ENCODE results near the gene FYB1. TPM values are rescaled to one million over a fixed set of nuclear protein-coding genes. Genes with fewer than 3 reads are reported as not detected.

The FYB1 gene
- total and polyA plus RNA-seq, 9 donors, result 1.1 to 12.4 (median 3.6) TPM

DNA sequence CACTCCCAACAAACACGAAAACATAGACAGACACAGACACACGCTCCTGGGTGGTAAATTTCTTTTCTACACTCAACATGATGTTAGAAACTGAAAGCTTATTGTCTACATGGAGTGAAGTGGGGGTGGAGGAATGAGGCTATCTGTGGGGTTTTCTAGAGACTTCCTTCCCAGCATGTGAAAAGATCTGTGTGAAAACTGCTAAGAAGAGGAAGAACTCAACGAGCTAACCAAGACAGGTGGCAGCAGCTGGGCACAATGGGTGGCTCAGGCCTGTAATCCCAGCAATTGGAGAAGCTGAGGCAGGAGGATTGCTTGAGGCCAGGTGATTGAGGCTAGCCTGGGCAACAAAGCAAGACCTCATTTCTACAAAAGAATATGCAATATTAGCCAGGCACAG is 7.6 kb downstream of the FYB1 start:
- 63 to 69% (median 67%) methylated on average over 3 of the region's 3 CpGs for WGBS, 3 donors
- H3K27ac ChIP-seq, result no peak overlapping the region
- intact Hi-C loops (cut with DNase I), result loop anchor here in 1 of 4 donors (10.0 kb wide), 1 partner anchor 353 kb away; no protein-coding TSS in a partner anchor

DNA sequence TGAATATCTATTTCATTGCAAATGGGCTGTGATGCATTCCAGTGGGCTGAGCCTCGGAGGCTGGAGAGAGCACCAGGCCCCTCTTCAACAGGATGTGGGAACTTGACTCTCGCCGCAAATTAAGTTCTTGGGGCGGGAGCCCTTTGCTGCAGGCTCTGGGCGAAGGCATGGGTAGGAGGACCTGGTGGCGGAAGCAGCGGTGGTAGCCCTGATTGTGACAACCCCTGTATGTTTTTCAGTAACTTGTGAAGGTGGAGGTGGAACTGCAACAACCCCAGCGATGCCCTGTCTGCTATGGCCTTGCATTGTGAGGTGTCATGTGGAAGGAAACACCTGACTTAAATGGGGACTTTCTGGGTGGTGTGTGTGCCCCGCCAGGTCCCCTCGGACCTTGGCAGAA is 9.4 kb downstream of the FYB1 start:
- no peaks in the 10 kb centered on the region for H3K4me1 ChIP-seq (ENCODE audit: insufficient read depth)
- H3K4me3 ChIP-seq, result no peak overlapping the region
- H3K36me3 ChIP-seq, result no peaks in the 10 kb centered on the region
- 92 to 98% (median 93%) methylated on average over 10 of the region's 10 CpGs for WGBS, 3 donors
- no peak overlapping the region for H3K27ac ChIP-seq
- intact Hi-C loops (cut with DNase I), result loop anchor here in 1 of 4 donors (10.0 kb wide), 1 partner anchor 355 kb away; no protein-coding TSS in a partner anchor
- H3K9me3 ChIP-seq, result no peaks in the 10 kb centered on the region
- DNase-seq, result no peak
- TF ChIP-seq, protein P1, sequence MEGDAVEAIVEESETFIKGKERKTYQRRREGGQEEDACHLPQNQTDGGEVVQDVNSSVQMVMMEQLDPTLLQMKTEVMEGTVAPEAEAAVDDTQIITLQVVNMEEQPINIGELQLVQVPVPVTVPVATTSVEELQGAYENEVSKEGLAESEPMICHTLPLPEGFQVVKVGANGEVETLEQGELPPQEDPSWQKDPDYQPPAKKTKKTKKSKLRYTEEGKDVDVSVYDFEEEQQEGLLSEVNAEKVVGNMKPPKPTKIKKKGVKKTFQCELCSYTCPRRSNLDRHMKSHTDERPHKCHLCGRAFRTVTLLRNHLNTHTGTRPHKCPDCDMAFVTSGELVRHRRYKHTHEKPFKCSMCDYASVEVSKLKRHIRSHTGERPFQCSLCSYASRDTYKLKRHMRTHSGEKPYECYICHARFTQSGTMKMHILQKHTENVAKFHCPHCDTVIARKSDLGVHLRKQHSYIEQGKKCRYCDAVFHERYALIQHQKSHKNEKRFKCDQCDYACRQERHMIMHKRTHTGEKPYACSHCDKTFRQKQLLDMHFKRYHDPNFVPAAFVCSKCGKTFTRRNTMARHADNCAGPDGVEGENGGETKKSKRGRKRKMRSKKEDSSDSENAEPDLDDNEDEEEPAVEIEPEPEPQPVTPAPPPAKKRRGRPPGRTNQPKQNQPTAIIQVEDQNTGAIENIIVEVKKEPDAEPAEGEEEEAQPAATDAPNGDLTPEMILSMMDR (IDR thresholded peaks at IDR 0.05), result no peak
- TF ChIP-seq POLR2A (IDR thresholded peaks at IDR 0.05) (no peak), EP300 (IDR thresholded peaks at IDR 0.05) (no peak)
- H3K27me3 ChIP-seq, result no peaks in the 10 kb centered on the region

More for the DNA sequence above, 7.6 kb downstream of the FYB1 start:
- no peak for DNase-seq
- Histone ChIP-seq H3K4me3 (no peak overlapping the region), H3K4me1 (ENCODE audit: insufficient read depth) (no peaks in the 10 kb centered on the region), H3K9me3 (no peaks in the 10 kb centered on the region), H3K27me3 (no peaks in the 10 kb centered on the region), H3K36me3 (no peaks in the 10 kb centered on the region)
- TF ChIP-seq EP300 (IDR thresholded peaks at IDR 0.05), result no peak

DNA sequence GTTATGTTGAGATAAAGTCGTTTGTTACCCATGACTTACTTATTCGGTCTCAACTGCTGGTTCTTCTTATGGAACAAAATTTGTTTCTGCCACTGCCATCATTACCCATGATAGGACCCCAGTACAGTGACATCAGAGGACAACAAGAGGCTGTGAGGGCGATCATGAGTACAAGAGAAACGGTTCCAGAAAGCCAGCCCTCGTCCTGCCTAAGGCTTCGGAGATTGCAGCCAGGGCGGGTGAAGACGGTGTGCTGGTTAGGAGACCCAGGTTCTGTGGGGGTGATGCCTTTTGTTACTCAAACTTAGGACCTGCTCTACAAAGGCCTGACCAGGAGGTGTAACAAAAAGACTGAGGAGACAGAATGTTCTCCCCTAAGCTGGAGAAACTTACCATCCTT is 10.9 kb downstream of the FYB1 start:
- TF ChIP-seq, protein P1 (IDR thresholded peaks at IDR 0.05), result no peak
- TF ChIP-seq POLR2A (IDR thresholded peaks at IDR 0.05) (no peak), EP300 (IDR thresholded peaks at IDR 0.05) (no peak)
- Histone ChIP-seq H3K27me3 (no peaks in the 10 kb centered on the region), H3K9me3 (no peaks in the 10 kb centered on the region), H3K4me3 (no peak overlapping the region), H3K4me1 (ENCODE audit: insufficient read depth) (no peaks in the 10 kb centered on the region), H3K27ac (no peak overlapping the region), H3K36me3 (no peaks in the 10 kb centered on the region)
- intact Hi-C loops (cut with DNase I), result no loop called here
- 86 to 89% (median 88%) methylated on average over 8 of the region's 8 CpGs for WGBS, 3 donors
- no peak for DNase-seq

DNA sequence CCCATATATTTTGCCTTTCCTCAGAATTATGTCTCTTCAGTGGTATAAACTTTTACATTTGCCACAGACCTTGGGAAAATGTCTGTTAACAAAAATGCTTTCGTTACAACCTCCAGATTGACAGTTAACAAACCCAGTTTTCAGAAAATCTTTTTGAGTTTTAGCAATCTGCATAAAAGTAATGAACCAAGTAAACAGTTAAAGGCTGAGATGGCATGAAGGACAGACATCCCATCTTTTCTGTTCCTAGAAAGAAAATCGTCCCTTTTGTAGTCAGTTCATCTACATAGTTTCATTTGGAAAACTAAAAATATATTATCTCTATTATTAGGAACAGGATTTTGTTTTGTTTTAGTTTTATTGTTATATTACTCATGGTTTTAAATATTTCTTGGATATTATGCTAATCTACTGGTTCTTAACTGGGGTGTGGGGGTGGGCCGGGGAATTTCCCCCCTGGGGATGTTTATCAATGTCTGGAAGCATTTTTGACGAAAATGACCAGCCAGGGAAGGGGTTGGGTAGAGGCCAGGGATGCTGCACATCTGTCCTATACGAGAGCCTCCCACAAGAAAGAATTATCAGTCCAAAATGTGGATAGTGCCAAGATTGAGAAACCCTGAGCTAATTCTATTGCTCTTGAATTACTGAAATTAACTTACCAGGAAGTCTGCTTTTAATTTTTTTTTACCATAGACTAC is 11.9 kb downstream of the FYB1 start:
- no peak overlapping the region for H3K27ac ChIP-seq
- no peaks in the 10 kb centered on the region for H3K9me3 ChIP-seq
- H3K36me3 ChIP-seq, result no peaks in the 10 kb centered on the region
- no peak for TF ChIP-seq POLR2A (IDR thresholded peaks at IDR 0.05)
- no peak for TF ChIP-seq EP300 (IDR thresholded peaks at IDR 0.05)
- TF ChIP-seq, protein P1 (IDR thresholded peaks at IDR 0.05), result no peak
- H3K4me3 ChIP-seq, result no peak overlapping the region
- H3K4me1 ChIP-seq (ENCODE audit: insufficient read depth), result no peaks in the 10 kb centered on the region
- intact Hi-C loops (cut with DNase I), result no loop called here
- 9 to 13% (median 10%) methylated on average over 5 of the region's 5 CpGs for WGBS, 3 donors
- no peak for DNase-seq
- H3K27me3 ChIP-seq, result no peaks in the 10 kb centered on the region

DNA sequence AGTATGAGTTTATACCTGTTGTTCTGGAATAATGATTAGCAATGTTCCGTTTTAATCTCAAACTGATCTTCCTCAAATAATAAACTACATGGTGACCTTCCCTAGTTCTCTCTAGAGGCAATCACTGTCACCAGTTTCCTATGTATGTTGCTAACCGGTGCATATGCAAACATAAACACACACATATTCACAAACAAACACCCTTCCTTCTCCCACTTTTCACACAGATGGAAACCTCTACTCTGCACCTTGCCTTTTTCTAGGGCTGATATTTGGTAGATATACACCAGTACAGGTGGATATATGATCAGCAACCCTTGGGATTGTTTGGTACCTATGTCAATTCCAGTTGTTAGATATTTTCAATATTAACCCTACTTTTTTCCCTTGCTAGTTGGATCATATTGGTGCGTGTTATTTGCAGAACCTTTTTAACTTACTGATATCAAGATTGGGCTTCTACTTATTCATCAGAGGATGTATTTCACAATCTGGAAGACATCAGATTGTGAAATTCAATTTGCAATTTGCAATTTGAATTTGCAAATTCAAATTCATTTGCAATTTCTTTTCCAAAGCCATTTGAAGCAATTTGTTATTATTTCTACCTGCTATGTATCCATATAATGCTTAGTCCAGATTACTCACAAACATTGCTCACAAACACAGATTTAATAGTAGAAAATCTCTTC is 12.6 kb downstream of the FYB1 start:
- DNase-seq, result no peak
- 81 to 92% (median 85%) methylated on average over 3 of the region's 3 CpGs for WGBS, 3 donors
- Histone ChIP-seq H3K27me3 (no peaks in the 10 kb centered on the region), H3K36me3 (no peaks in the 10 kb centered on the region), H3K27ac (no peak overlapping the region), H3K9me3 (no peaks in the 10 kb centered on the region), H3K4me3 (no peak overlapping the region), H3K4me1 (ENCODE audit: insufficient read depth) (no peaks in the 10 kb centered on the region)
- no peak for TF ChIP-seq EP300 (IDR thresholded peaks at IDR 0.05)
- TF ChIP-seq, protein P1 (IDR thresholded peaks at IDR 0.05), result no peak
- TF ChIP-seq POLR2A (IDR thresholded peaks at IDR 0.05), result no peak
- intact Hi-C loops (cut with DNase I), result no loop called here
